Chondrocyte (in vitro differentiated cells): ENCODE measurements around the gene NRROS. TPM values are rescaled to one million over a fixed set of nuclear protein-coding genes. Genes with fewer than 3 reads are reported as not detected.

Experiments
- DNase-seq: peaks from one replicate; pipeline ENCODE4 v3.0.0; 2021; ENCODE audit warnings: mixed read lengths, low spot score
- H3K27ac Mint-ChIP-seq: one replicate; pipeline ENCODE4 v1.8.0; 2021; ENCODE audit warnings: mild to moderate bottlenecking, moderate library complexity, mixed read lengths; ENCODE audit not compliant: unreplicated experiment
- H3K27me3 Mint-ChIP-seq: 2 replicates; pipeline ENCODE4 v1.8.0; 2021; ENCODE audit warnings: low read depth, mixed read lengths
- H3K36me3 Mint-ChIP-seq: 2 replicates; pipeline ENCODE4 v1.8.0; 2021; ENCODE audit warnings: low read depth, mixed read lengths
- H3K4me1 Mint-ChIP-seq: 2 replicates; pipeline ENCODE4 v1.8.0; 2021; ENCODE audit warnings: low read depth, mild to moderate bottlenecking, mixed read lengths
- H3K4me3 Mint-ChIP-seq: one replicate; pipeline ENCODE4 v1.8.0; 2021; ENCODE audit warnings: mild to moderate bottlenecking, moderate library complexity, mixed read lengths; ENCODE audit not compliant: unreplicated experiment
- H3K9me3 Mint-ChIP-seq: 2 replicates; pipeline ENCODE4 v1.8.0; 2021; ENCODE audit warnings: low read depth, mixed read lengths
- total RNA-seq: library from RNA; stranded (reverse); gene quantifications from 3 replicates; pipeline ENCODE4 v1.2.1, GENCODE V29; 2021
- TF ChIP-seq, protein P1 (sequence below): fragments of 200-600 bp; sonication (generic); IDR thresholded peaks from 2 replicates; pipeline ENCODE4 v1.5.0; 2021; ENCODE audit warnings: antibody characterized with exemption, mild to moderate bottlenecking, moderate library complexity

NRROS gene
- total RNA-seq, 1 donor from 2014 or later = 0.50 TPM

DNA sequence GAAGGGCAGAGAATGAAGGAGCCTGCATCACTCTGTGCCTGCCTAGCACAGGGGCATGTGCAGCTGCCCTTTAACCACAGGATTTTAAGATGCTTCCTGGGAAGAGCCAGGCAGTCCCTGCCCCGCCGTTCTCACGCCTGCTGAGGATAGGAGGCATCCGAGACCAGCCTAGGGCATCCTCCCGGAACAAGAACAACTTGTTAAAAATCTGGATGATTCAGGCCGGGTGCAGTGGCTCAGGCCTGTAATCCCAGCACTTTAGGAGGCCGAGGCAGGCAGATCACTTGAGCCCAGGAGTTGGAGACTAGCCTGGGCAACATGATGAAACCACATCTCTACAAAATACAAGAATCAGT is 15.2 kb downstream of the NRROS start:
- H3K27ac Mint-ChIP-seq = no peak overlapping the region
- H3K27me3 Mint-ChIP-seq = peaks cover 3% of the 10 kb centered on the region
- H3K4me3 Mint-ChIP-seq = no peak overlapping the region
- DNase-seq = peak; percentile 4
- TF ChIP-seq, protein P1, sequence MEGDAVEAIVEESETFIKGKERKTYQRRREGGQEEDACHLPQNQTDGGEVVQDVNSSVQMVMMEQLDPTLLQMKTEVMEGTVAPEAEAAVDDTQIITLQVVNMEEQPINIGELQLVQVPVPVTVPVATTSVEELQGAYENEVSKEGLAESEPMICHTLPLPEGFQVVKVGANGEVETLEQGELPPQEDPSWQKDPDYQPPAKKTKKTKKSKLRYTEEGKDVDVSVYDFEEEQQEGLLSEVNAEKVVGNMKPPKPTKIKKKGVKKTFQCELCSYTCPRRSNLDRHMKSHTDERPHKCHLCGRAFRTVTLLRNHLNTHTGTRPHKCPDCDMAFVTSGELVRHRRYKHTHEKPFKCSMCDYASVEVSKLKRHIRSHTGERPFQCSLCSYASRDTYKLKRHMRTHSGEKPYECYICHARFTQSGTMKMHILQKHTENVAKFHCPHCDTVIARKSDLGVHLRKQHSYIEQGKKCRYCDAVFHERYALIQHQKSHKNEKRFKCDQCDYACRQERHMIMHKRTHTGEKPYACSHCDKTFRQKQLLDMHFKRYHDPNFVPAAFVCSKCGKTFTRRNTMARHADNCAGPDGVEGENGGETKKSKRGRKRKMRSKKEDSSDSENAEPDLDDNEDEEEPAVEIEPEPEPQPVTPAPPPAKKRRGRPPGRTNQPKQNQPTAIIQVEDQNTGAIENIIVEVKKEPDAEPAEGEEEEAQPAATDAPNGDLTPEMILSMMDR = no peak
- H3K4me1 Mint-ChIP-seq = peaks cover 16% of the 10 kb centered on the region
- no peaks in the 10 kb centered on the region for H3K36me3 Mint-ChIP-seq
- H3K9me3 Mint-ChIP-seq = no peaks in the 10 kb centered on the region

DNA sequence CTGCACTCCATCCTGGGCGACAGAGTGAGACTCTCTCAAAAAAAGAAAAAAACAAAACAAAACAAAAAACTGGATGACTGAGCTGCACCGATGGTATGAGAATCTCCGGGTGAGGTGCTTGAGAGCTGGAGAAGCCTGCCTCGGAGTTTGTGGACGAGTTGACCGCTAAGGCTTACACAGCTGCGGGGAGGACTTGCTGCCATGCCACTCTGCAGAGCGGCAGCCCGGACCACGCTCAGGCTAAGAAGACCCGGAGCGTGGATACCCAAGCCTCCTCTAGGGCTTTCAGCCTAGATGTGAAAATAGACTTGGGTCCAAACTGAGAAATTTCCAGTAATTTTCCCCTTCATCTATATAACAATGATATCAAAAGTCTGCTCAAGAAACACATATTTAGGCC is 16.0 kb downstream of the NRROS start:
- Mint-ChIP-seq H3K27ac (no peak overlapping the region), H3K9me3 (no peaks in the 10 kb centered on the region), H3K4me1 (peaks cover 15% of the 10 kb centered on the region), H3K36me3 (no peaks in the 10 kb centered on the region), H3K4me3 (no peak overlapping the region), H3K27me3 (peaks cover 3% of the 10 kb centered on the region)
- peak; percentile 75 for DNase-seq
- TF ChIP-seq, protein P1 = no peak

DNA sequence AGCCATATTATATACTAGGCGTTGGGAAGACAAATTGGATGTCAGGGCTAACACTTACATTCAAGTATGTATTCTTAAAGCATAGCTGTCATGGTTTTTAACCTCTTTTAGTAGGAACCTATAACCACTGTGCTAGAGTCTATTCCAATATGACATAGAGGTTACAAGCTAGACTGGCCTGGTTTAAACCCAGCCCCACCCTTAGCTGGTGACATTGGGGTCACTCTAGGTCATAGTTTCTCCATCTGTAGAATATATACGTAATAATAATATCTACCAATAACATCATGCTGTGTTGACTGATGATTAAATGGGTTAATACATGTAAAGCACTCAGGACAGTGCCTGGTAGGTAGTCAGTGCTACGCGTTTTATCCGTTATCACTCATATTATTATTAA is 16.7 kb downstream of the NRROS start:
- Mint-ChIP-seq H3K4me1 (peaks cover 8% of the 10 kb centered on the region), H3K4me3 (no peak overlapping the region), H3K27ac (no peak overlapping the region), H3K9me3 (no peaks in the 10 kb centered on the region), H3K27me3 (peaks cover 3% of the 10 kb centered on the region), H3K36me3 (no peaks in the 10 kb centered on the region)
- TF ChIP-seq, protein P1 = no peak
- DNase-seq = no peak

DNA sequence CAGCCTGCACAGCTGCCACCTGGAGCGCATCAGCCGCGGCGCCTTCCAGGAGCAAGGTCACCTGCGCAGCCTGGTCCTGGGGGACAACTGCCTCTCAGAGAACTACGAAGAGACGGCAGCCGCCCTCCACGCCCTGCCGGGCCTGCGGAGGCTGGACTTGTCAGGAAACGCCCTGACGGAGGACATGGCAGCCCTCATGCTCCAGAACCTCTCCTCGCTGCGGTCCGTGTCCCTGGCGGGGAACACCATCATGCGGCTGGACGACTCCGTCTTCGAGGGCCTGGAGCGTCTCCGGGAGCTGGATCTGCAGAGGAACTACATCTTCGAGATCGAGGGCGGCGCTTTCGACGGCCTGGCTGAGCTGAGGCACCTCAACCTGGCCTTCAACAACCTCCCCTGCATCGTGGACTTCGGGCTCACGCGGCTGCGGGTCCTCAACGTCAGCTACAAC is 20.4 kb downstream of the NRROS start:
- no peak overlapping the region for H3K4me3 Mint-ChIP-seq
- peaks cover 4% of the 10 kb centered on the region for H3K4me1 Mint-ChIP-seq
- H3K27me3 Mint-ChIP-seq = no peaks in the 10 kb centered on the region
- no peaks in the 10 kb centered on the region for H3K36me3 Mint-ChIP-seq
- no peaks in the 10 kb centered on the region for H3K9me3 Mint-ChIP-seq
- H3K27ac Mint-ChIP-seq = no peak overlapping the region
- no peak for DNase-seq
- TF ChIP-seq, protein P1 = no peak

DNA sequence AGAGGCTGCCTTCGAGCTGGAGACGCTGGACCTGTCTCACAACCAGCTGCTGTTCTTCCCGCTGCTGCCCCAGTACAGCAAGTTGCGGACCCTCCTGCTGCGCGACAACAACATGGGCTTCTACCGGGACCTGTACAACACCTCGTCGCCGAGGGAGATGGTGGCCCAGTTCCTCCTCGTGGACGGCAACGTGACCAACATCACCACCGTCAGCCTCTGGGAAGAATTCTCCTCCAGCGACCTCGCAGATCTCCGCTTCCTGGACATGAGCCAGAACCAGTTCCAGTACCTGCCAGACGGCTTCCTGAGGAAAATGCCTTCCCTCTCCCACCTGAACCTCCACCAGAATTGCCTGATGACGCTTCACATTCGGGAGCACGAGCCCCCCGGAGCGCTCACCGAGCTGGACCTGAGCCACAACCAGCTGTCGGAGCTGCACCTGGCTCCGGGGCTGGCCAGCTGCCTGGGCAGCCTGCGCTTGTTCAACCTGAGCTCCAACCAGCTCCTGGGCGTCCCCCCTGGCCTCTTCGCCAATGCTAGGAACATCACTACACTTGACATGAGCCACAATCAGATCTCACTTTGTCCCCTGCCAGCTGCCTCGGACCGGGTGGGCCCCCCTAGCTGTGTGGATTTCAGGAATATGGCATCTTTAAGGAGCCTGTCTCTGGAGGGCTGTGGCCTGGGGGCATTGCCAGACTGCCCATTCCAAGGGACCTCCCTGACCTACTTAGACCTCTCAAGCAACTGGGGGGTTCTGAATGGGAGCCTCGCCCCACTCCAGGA is 21.1 kb downstream of the NRROS start:
- H3K9me3 Mint-ChIP-seq = no peaks in the 10 kb centered on the region
- DNase-seq = peak; percentile 51
- H3K27me3 Mint-ChIP-seq = no peaks in the 10 kb centered on the region
- H3K4me1 Mint-ChIP-seq = peaks cover 4% of the 10 kb centered on the region
- TF ChIP-seq, protein P1 = no peak
- H3K36me3 Mint-ChIP-seq = no peaks in the 10 kb centered on the region
- no peak overlapping the region for H3K4me3 Mint-ChIP-seq
- no peak overlapping the region for H3K27ac Mint-ChIP-seq
